Stimulated activated naive CD8-positive, alpha-beta T cell treated with anti-CD3 and anti-CD28 coated beads, Interleukin-15, Interleukin-2, amounts not matched to agents 100 ng/mL and 50 ng/mL, for 24 hours (primary cell): Measurements from ENCODE around the gene PARP16.
"Not testable (repeated sequence)": the region's sequence is repeated elsewhere in the genome, so short reads cannot be mapped to it uniquely, and the experiment has no call there.

Experiments
- H3K27ac Mint-ChIP-seq: one replicate; pipeline ENCODE4 v1.8.0; 2021; ENCODE audit warnings: mild to moderate bottlenecking, mixed read lengths
- H3K27me3 Mint-ChIP-seq: one replicate; pipeline ENCODE4 v1.8.0; 2021; ENCODE audit warnings: mixed read lengths
- H3K36me3 Mint-ChIP-seq: one replicate; pipeline ENCODE4 v1.8.0; 2021; ENCODE audit warnings: low read depth, mixed read lengths
- H3K4me1 Mint-ChIP-seq: one replicate; pipeline ENCODE4 v1.8.0; 2021; ENCODE audit warnings: low read depth, mixed read lengths
- H3K4me3 Mint-ChIP-seq: one replicate; pipeline ENCODE4 v1.8.0; 2021; ENCODE audit warnings: mild to moderate bottlenecking, mixed read lengths
- H3K9me3 Mint-ChIP-seq: one replicate; pipeline ENCODE4 v1.8.0; 2021; ENCODE audit warnings: mixed read lengths

PARP16 gene

GRCh38 chr15:65246026-65246714 lies 40.5 kb downstream of the PARP16 start:
- Mint-ChIP-seq H3K4me1 (peaks cover 18% of the 10 kb centered on the region), H3K4me3 (no peak overlapping the region), H3K27me3 (no peaks in the 10 kb centered on the region), H3K9me3 (no peaks in the 10 kb centered on the region), H3K27ac (no peak overlapping the region), H3K36me3 (peaks cover 5% of the 10 kb centered on the region)

- no peak overlapping the region for H3K4me3 Mint-ChIP-seq
- H3K4me1 Mint-ChIP-seq = peaks cover 14% of the 10 kb centered on the region
- no peaks in the 10 kb centered on the region for H3K27me3 Mint-ChIP-seq
- no peak overlapping the region for H3K27ac Mint-ChIP-seq
- H3K9me3 Mint-ChIP-seq = no peaks in the 10 kb centered on the region
- peaks cover 5% of the 10 kb centered on the region for H3K36me3 Mint-ChIP-seq
Measured at GRCh38 chr15:65245096-65245856, 41.4 kb downstream of the PARP16 start.

- peaks cover 8% of the 10 kb centered on the region for H3K4me1 Mint-ChIP-seq
- H3K27me3 Mint-ChIP-seq = no peaks in the 10 kb centered on the region
- no peak overlapping the region for H3K4me3 Mint-ChIP-seq
- no peak overlapping the region for H3K27ac Mint-ChIP-seq
- H3K36me3 Mint-ChIP-seq = peaks cover 5% of the 10 kb centered on the region
- no peaks in the 10 kb centered on the region for H3K9me3 Mint-ChIP-seq
Measured at GRCh38 chr15:65244638-65245037, 42.0 kb downstream of the PARP16 start.

- H3K4me3 Mint-ChIP-seq, H3K27me3 Mint-ChIP-seq, H3K36me3 Mint-ChIP-seq, H3K4me1 Mint-ChIP-seq, H3K27ac Mint-ChIP-seq, H3K9me3 Mint-ChIP-seq: not testable (repeated sequence)
Measured at GRCh38 chr15:65236443-65236842, 50.2 kb downstream of the PARP16 start.

GRCh38 chr15:65233696-65234095 lies 53.0 kb downstream of the PARP16 start:
- H3K9me3 Mint-ChIP-seq = no peaks in the 10 kb centered on the region
- no peaks in the 10 kb centered on the region for H3K36me3 Mint-ChIP-seq
- H3K4me3 Mint-ChIP-seq = no peak overlapping the region
- no peaks in the 10 kb centered on the region for H3K27me3 Mint-ChIP-seq
- peaks cover 5% of the 10 kb centered on the region for H3K4me1 Mint-ChIP-seq
- no peak overlapping the region for H3K27ac Mint-ChIP-seq

GRCh38 chr15:65232520-65232919 lies 54.2 kb downstream of the PARP16 start:
- Mint-ChIP-seq H3K4me1 (peaks cover 5% of the 10 kb centered on the region), H3K27ac (no peak overlapping the region), H3K9me3 (no peaks in the 10 kb centered on the region), H3K36me3 (no peaks in the 10 kb centered on the region), H3K27me3 (no peaks in the 10 kb centered on the region), H3K4me3 (no peak overlapping the region)

GRCh38 chr15:65231306-65231705 lies 55.4 kb downstream of the PARP16 start:
- Mint-ChIP-seq H3K27ac (no peak overlapping the region), H3K9me3 (no peaks in the 10 kb centered on the region), H3K27me3 (no peaks in the 10 kb centered on the region), H3K36me3 (no peaks in the 10 kb centered on the region), H3K4me1 (no peaks in the 10 kb centered on the region), H3K4me3 (no peak overlapping the region)

DNA sequence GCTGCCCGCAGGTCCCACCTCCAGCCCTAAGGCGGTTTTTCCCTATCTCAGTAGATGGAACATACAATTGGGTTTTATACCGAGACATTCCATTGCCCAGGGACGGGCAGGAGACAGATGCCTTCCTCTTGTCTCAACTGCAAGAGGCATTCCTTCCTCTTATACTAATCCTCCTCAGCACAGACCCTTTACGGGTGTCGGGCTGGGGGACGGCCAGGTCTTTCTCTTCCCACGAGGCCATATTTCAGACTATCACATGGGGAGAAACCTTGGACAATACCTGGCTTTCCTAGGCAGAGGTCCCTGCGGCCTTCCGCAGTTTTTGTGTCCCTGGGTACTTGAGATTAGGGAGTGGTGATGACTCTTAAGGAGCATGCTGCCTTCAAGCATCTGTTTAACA lies 59.8 kb downstream of the PARP16 start:
- H3K9me3 Mint-ChIP-seq, H3K36me3 Mint-ChIP-seq, H3K27ac Mint-ChIP-seq, H3K27me3 Mint-ChIP-seq, H3K4me1 Mint-ChIP-seq, H3K4me3 Mint-ChIP-seq: not testable (repeated sequence)

DNA sequence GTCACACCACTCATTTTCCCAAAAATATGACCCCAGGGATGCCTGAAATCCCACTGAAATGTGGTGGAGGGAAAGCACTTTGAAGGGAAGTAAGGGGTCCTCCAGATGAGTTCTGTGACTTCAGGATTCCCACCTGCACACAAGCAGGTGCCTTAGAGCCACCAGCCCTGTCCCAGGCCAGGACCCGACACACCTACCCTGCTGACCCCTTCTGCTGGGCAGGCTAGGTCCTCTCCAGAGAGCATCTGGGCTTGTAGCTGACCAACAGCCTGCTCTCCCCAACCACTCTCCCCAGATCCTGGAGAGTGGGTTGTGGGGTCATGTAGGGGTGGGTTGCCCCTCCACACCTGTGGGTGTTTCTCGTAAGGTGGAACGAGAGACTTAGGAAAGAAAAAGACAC lies 60.5 kb downstream of the PARP16 start:
- H3K9me3 Mint-ChIP-seq = no peaks in the 10 kb centered on the region
- no peaks in the 10 kb centered on the region for H3K27me3 Mint-ChIP-seq
- H3K4me3 Mint-ChIP-seq = no peak overlapping the region
- no peaks in the 10 kb centered on the region for H3K36me3 Mint-ChIP-seq
- H3K27ac Mint-ChIP-seq = no peak overlapping the region
- no peaks in the 10 kb centered on the region for H3K4me1 Mint-ChIP-seq

- H3K9me3 Mint-ChIP-seq = no peaks in the 10 kb centered on the region
- H3K27ac Mint-ChIP-seq = no peak overlapping the region
- H3K27me3 Mint-ChIP-seq = no peaks in the 10 kb centered on the region
- H3K36me3 Mint-ChIP-seq = no peaks in the 10 kb centered on the region
- H3K4me1 Mint-ChIP-seq = peaks cover 12% of the 10 kb centered on the region
- H3K4me3 Mint-ChIP-seq = no peak overlapping the region
Measured at GRCh38 chr15:65223996-65224395, 62.7 kb downstream of the PARP16 start.

DNA sequence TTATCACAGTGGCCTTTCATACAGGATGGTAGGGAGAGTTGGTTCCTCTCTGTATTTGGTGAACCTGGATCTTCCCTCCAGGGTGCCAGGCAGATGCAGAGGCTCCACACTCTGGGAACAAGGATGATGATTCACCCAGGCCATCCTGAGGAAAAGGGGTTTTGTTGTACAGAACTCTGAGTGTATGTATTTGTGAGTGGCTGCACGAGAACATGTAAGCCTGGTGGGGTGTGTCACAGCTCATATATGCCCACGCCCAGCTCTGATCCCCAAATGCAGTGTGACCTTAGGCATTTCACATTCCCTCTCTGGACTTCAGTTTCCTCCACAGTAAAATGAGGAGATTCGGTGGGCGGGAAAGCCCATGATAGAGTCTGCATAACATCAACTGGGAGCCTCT lies 63.8 kb downstream of the PARP16 start:
- Mint-ChIP-seq H3K27ac (no peak overlapping the region), H3K4me3 (no peak overlapping the region), H3K9me3 (no peaks in the 10 kb centered on the region), H3K36me3 (no peaks in the 10 kb centered on the region), H3K4me1 (peaks cover 23% of the 10 kb centered on the region), H3K27me3 (no peaks in the 10 kb centered on the region)

GRCh38 chr15:65221697-65222096 lies 65.0 kb downstream of the PARP16 start:
- no peak overlapping the region for H3K4me3 Mint-ChIP-seq
- no peak overlapping the region for H3K27ac Mint-ChIP-seq
- H3K4me1 Mint-ChIP-seq = peaks cover 32% of the 10 kb centered on the region
- H3K9me3 Mint-ChIP-seq = no peaks in the 10 kb centered on the region
- H3K27me3 Mint-ChIP-seq = no peaks in the 10 kb centered on the region
- H3K36me3 Mint-ChIP-seq = no peaks in the 10 kb centered on the region

DNA sequence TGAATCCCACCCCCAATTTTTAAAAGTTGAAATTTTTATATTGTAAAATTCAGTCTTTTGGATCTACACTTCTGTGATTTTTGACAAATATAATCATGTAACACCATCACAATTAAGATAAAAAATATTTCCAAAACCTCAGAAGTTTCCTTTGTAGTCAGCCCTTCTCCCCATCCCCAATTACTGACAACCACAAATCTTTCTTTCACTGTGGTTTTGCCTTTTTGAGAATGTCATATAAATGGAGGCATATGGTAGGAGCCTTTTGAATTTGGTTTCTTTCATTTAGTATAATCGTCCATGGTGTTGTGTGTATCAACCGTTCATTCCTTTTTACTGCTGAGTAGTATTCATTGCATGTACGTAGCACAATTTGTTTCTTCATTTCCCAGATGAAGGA lies 67.5 kb downstream of the PARP16 start:
- Mint-ChIP-seq H3K4me1 (peaks cover 34% of the 10 kb centered on the region), H3K4me3 (no peak overlapping the region), H3K36me3 (no peaks in the 10 kb centered on the region), H3K27ac (no peak overlapping the region), H3K27me3 (no peaks in the 10 kb centered on the region), H3K9me3 (no peaks in the 10 kb centered on the region)

DNA sequence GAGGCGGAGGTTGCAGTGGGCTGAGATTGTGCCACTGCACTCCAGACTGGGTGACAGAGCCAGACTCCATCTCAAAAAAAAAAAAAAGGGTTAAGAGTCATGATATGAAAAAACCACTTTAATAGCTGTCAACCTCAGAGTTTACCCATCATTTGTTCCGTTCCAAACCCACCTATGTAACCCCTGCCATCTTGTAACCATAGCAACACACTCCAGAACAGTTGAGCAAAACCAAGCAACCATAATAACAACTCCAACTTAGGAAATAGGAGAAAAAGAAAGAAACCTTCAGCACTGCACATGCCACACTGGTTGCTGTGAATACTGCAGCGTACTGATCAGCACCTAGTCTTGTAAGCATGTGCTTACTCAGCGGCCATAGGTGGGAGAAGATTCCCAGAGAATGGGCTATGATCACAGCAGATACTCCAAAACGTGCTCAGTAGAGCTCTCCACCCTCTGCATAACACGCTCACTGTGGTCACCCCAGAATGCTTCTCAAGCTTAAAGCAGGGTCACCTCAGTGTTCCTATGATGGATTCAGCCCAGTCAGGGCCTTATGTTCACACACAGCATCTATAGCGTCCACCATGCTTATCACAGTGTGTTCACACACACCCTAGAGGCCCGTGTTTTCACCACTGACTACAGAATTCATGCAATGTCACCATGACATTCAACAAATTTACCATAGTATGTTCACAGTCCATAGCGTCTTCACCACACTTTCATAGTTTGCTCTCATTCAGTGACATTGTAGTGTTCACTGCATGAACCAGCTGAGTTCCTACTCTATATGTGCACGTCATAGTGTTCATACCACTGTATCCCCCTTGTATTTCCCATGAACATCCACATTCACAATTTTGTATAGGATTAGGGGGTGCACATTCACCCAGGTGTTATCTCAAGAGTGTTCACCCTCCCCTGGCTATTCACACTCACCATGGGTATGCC lies 68.9 kb downstream of the PARP16 start:
- no peaks in the 10 kb centered on the region for H3K36me3 Mint-ChIP-seq
- H3K27ac Mint-ChIP-seq = peak overlapping the region; percentile 75
- H3K4me1 Mint-ChIP-seq = peaks cover 34% of the 10 kb centered on the region

DNA sequence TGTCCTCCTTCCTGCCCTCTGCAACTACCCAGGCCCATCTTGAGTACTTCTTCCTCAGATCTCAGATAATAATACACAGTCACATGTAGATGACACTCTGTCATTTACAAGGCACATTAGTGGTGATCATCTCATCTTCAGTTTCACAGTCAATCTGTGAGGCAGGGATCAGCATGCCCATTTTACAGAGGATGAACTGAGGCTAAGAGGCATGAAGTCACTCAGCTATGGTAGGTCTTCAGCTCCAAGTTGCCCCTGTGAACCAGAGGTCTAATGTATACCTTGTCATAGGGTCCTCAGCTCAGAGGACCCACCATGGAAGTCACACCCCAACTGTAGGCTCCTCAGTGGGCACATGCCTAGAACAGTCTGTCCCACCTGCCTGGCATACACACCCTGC lies 71.2 kb downstream of the PARP16 start:
- H3K27ac Mint-ChIP-seq = no peak overlapping the region
- H3K27me3 Mint-ChIP-seq = no peaks in the 10 kb centered on the region
- H3K4me3 Mint-ChIP-seq = no peak overlapping the region
- H3K4me1 Mint-ChIP-seq = peaks cover 34% of the 10 kb centered on the region
- H3K9me3 Mint-ChIP-seq = no peaks in the 10 kb centered on the region
- H3K36me3 Mint-ChIP-seq = no peaks in the 10 kb centered on the region

More for the DNA sequence above, 68.9 kb downstream of the PARP16 start:
- H3K4me3 Mint-ChIP-seq = peak overlapping the region; percentile 63
- no peaks in the 10 kb centered on the region for H3K9me3 Mint-ChIP-seq
- H3K27me3 Mint-ChIP-seq = no peaks in the 10 kb centered on the region
